HUES48 (cell line): ENCODE measurements around the gene YDJC.
"Not testable (repeated sequence)": the region's sequence is repeated elsewhere in the genome, so short reads cannot be mapped to it uniquely, and the experiment has no call there.

Source experiments
- H3K27ac ChIP-seq: one replicate; pipeline ENCODE4 v1.7.0; 2013; ENCODE audit warnings: low read depth, low read length, inconsistent platforms
- H3K27me3 ChIP-seq: 2 replicates; pipeline ENCODE4 v1.6.1; 2013; ENCODE audit warnings: mild to moderate bottlenecking, low read length; ENCODE audit not compliant: control insufficient read depth, insufficient read depth
- H3K36me3 ChIP-seq: 2 replicates; pipeline ENCODE4 v1.6.1; 2013; ENCODE audit warnings: low read length; ENCODE audit not compliant: control insufficient read depth, insufficient read depth
- H3K4me1 ChIP-seq: 2 replicates; pipeline ENCODE4 v1.6.1; 2013; ENCODE audit warnings: mild to moderate bottlenecking, low read length; ENCODE audit not compliant: control insufficient read depth, insufficient read depth
- H3K4me3 ChIP-seq: 2 replicates; pipeline ENCODE4 v1.5.1; 2013; ENCODE audit warnings: mild to moderate bottlenecking, low read depth, low read length
- H3K9ac ChIP-seq: 2 replicates; pipeline ENCODE4 v1.6.1; 2013; ENCODE audit warnings: mild to moderate bottlenecking, low read depth, low read length, moderate library complexity
- H3K9me3 ChIP-seq: 2 replicates; pipeline ENCODE4 v1.6.1; 2013; ENCODE audit warnings: low read length; ENCODE audit not compliant: control insufficient read depth, insufficient read depth

Gene YDJC

DNA sequence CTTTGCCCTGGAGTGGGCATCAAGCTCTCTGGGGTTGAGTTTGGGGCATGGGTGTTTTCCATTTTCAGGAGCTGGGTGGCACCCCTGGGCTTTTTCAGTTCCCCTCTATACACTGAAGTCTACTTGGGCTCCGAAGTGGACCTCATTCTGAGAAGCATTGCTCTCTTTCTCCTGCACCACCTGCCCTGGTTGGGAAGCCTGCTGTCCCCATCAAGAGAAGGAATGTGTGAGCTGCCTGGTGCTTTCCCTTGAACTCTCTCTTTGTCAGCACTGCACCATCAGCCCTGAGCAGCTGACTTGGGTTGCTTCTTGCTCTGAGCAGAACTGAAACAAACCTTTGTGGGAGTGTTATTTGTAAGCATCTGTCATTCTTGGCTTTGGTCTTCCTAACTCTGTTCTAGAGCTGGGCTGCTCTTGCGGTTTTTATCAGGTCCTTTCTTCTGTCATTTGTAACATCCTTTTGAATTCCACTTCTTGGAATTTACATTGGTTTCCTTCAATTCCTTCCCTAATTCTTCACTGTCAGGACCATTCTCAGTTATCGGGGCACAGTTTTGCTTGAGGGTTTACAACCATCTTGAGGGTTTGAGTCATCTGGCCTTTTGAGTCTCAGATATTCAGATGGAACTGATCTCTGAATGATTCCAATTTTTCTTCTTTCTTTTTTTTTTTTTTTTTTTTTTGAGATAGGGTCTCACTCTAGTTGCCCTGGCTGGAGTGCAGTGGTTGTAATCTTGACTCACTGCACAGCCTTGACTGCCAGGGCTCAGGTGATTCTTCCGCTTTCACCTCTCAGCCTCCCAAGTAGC is 41.8 kb downstream of the YDJC start:
- Histone ChIP-seq H3K36me3 (peaks cover 14% of the 10 kb centered on the region), H3K27me3 (no peaks in the 10 kb centered on the region), H3K9ac (no peak overlapping the region), H3K27ac (no peak overlapping the region), H3K4me3 (no peak overlapping the region), H3K9me3 (no peaks in the 10 kb centered on the region), H3K4me1 (no peaks in the 10 kb centered on the region)

DNA sequence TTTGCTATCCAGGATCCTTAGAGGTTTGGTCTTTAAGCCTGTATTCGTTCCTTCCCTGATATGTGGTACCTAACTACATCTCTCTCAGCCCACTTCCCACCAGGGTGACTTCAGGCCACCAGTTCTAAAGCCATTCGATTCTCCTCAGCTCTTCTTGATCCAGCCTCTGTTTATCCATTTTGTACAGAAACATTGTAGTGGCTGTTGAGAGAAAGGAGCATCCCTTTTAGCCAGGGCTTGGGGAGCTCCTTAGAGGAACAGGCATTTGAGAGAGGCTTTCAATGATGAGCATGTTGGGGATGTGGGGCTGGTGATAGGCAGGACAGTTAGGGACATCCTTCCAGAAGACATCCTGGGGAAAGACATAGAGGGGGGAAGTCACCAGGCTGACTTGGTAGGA is 44.4 kb downstream of the YDJC start:
- Histone ChIP-seq H3K27me3 (no peaks in the 10 kb centered on the region), H3K36me3 (0 out of 2 replicates have a peak, but pooled peaks cover 6% of the 10 kb centered on the region), H3K4me1 (no peaks in the 10 kb centered on the region)

DNA sequence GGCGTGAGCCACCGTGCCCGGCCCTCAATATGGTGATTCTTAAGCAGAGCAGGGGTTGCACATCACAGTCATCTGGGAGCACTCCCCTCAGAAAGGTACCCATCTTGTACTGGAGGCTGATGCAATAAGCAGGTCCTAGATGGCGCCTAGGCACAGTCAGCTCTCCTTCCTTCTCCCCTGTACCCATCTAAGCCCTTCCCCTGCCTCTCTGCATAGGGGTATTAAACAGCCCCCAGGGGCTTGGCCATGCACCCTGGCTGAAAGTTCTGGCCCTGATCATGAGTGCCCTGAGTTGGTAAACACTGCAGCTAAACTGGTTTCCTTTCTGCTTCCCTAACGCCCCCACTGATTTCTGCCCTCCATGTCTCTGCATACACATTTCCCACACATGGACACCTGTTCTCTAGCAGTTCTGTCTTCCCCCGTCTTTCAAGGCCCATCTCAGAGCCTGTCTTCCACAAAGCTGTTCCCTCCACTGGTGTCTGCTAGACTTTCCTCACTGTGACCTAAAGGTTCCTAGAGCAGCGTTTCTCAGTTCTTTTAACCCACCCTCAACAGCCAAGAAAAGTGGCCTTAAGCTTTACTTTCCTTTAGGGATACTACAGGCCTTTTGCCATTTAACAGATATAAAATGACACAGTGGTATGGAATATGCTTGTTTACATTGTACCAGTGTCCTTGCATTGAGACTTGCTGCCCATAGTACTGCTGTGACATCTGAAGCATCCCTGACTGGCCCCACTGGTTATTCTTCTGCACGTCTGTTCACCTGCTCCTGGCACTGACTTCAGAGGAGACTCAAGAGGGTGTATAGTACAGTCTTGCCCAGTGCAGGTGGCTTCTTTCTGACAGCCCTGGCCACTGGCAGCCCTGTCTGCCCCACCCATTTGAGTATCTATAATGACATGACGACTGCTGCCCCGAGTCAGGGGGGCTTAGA is 46.8 kb downstream of the YDJC start:
- no peak overlapping the region for H3K4me3 ChIP-seq
- 0 out of 2 replicates have a peak, but pooled peaks cover 6% of the 10 kb centered on the region for H3K36me3 ChIP-seq
- no peaks in the 10 kb centered on the region for H3K9me3 ChIP-seq
- no peaks in the 10 kb centered on the region for H3K4me1 ChIP-seq
- H3K27me3 ChIP-seq: no peaks in the 10 kb centered on the region
- H3K9ac ChIP-seq: no peak overlapping the region
- no peak overlapping the region for H3K27ac ChIP-seq

More for the DNA sequence above, 44.4 kb downstream of the YDJC start:
- H3K9me3 ChIP-seq: no peaks in the 10 kb centered on the region
- H3K4me3 ChIP-seq: no peak overlapping the region
- H3K9ac ChIP-seq: no peak overlapping the region
- no peak overlapping the region for H3K27ac ChIP-seq

DNA sequence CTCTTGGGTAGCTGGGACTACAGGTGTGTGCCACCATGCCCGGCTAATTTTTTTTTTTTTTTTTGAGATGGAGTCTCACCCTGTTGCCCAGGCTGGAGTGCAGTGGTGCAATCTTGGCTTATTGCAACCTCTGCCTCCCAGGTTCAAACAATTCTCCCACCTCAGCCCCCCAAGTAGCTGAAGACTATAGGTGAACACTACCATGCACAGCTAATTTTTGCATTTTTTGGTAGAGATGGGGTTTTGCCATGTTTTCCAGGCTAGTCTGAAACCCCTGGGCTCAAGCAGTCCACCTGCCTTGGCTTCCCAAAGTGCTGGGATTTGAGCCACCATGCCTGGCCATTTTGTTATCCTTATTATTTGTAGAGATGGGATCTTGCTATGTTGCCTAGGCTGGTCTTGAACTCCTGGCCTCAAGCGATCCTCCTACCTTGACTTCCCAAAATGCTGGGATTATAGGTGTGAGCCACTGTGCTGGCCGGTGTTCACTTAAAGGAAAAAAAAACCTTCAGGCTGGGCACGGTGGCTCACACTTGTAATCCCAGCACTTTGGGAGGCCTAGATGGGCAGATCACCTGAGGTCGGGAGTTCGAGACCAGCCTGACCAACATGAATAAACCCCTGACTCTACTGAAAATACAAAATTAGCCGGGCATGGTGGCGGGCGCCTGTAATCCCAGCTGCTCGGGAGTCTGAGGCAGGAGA is 48.7 kb downstream of the YDJC start:
- not testable (repeated sequence) for H3K27me3 ChIP-seq, H3K36me3 ChIP-seq, H3K9ac ChIP-seq, H3K4me3 ChIP-seq, H3K27ac ChIP-seq, H3K9me3 ChIP-seq, H3K4me1 ChIP-seq

DNA sequence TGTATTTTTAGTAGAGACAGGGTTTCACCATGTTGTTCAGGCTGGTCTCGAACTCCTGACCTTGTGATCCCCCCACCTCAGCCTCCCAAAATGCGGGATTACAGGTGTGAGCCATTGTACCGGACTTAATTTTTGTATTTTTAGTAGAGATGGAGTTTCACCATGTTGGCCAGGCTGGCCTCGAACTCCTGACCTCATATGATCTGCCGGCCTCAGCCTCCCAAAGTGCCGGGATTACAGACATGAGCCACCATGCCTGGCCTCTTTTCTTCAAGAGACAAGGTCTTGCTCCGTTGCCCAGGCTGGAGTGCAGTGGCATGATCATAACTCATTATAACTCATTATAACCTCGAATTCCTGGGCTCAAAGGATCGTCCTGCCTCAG is 49.2 kb downstream of the YDJC start:
- not testable (repeated sequence) for H3K27me3 ChIP-seq, H3K9me3 ChIP-seq, H3K27ac ChIP-seq, H3K9ac ChIP-seq, H3K4me1 ChIP-seq, H3K36me3 ChIP-seq, H3K4me3 ChIP-seq

DNA sequence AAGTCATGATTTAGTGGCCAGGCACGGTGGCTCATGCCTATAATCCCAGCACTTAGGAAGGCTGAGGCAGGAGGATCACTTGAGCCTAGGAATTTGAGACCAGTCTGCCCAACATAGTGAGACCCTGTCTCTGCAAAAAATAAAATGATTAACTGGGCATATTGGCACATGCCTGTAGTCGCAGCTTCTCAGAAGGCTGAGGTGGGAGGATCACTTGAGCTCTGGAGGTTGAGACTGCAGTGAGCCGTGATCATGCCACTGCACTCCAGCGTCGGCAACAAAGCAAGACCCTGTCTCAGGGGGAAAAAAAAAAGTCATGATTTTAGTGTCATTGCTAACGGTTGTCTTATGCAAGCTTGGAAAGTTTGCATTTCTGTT is 50.4 kb downstream of the YDJC start:
- Histone ChIP-seq H3K9ac (no peak overlapping the region), H3K9me3 (no peaks in the 10 kb centered on the region), H3K36me3 (0 out of 2 replicates have a peak, but pooled peaks cover 6% of the 10 kb centered on the region), H3K4me1 (no peaks in the 10 kb centered on the region), H3K27me3 (no peaks in the 10 kb centered on the region), H3K4me3 (no peak overlapping the region), H3K27ac (no peak overlapping the region)
